ENCODE results near the gene ADAMTS17. TPM values are rescaled to one million over a fixed set of nuclear protein-coding genes. Genes with fewer than 3 reads are reported as not detected.

Gene ADAMTS17
- total RNA-seq, 1 donor from 2014 or later, result 1.4 TPM

GRCh38 chr15:100113351-100114080, 228.3 kb downstream of the ADAMTS17 start:
- intact Hi-C loops (cut with DNase I), result loop anchor here (2.0 to 5.0 kb wide), 4 partner anchors 53 to 131 kb away; no protein-coding TSS in a partner anchor
- ATAC-seq (peak; percentile 20), DNase-seq (ENCODE audit: missing footprints) (no peak)

- DNase-seq (ENCODE audit: missing footprints), result no peak
- intact Hi-C loops (cut with DNase I), result loop anchor here (5.0 kb wide), 3 partner anchors 70 to 130 kb away; no protein-coding TSS in a partner anchor
- ATAC-seq, result no peak
Measured at GRCh38 chr15:100112636-100113305, 229.0 kb downstream of the ADAMTS17 start.

GRCh38 chr15:100112061-100112420, 229.7 kb downstream of the ADAMTS17 start:
- intact Hi-C loops (cut with DNase I), result loop anchor here (5.0 kb wide), 3 partner anchors 70 to 130 kb away; no protein-coding TSS in a partner anchor
- ATAC-seq, result no peak
- no peak for DNase-seq (ENCODE audit: missing footprints)

- ATAC-seq, result peak; percentile 66
- intact Hi-C loops (cut with DNase I), result loop anchor here (5.0 kb wide), 3 partner anchors 69 to 129 kb away; no protein-coding TSS in a partner anchor
- peak; percentile 72 for DNase-seq (ENCODE audit: missing footprints)
Measured at GRCh38 chr15:100111125-100112060, 230.4 kb downstream of the ADAMTS17 start.

- DNase-seq (ENCODE audit: missing footprints) (no peak), ATAC-seq (no peak)
- intact Hi-C loops (cut with DNase I), result loop anchor here (5.0 kb wide), 3 partner anchors 67 to 127 kb away; no protein-coding TSS in a partner anchor
Measured at GRCh38 chr15:100109486-100110035, 232.2 kb downstream of the ADAMTS17 start.

- ATAC-seq (no peak), DNase-seq (ENCODE audit: missing footprints) (no peak)
- intact Hi-C loops (cut with DNase I), result no loop called here
Measured at GRCh38 chr15:100108846-100109245, 232.9 kb downstream of the ADAMTS17 start.

- no peak for ATAC-seq
Measured at GRCh38 chr15:100108346-100108745, 233.4 kb downstream of the ADAMTS17 start.

GRCh38 chr15:100107606-100108225, 234.1 kb downstream of the ADAMTS17 start:
- no peak for ATAC-seq
- intact Hi-C loops (cut with DNase I), result no loop called here
- DNase-seq (ENCODE audit: missing footprints), result no peak

More at GRCh38 chr15:100108346-100108745, 233.4 kb downstream of the ADAMTS17 start:
- intact Hi-C loops (cut with DNase I), result no loop called here
- DNase-seq (ENCODE audit: missing footprints), result no peak

- intact Hi-C loops (cut with DNase I), result no loop called here
- ATAC-seq, result no peak
- no peak for DNase-seq (ENCODE audit: missing footprints)
Measured at GRCh38 chr15:100107151-100107550, 234.6 kb downstream of the ADAMTS17 start.

- ATAC-seq (no peak), DNase-seq (ENCODE audit: missing footprints) (no peak)
- intact Hi-C loops (cut with DNase I), result no loop called here
Measured at GRCh38 chr15:100106732-100107131, 235.0 kb downstream of the ADAMTS17 start.

GRCh38 chr15:100105101-100105500, 236.7 kb downstream of the ADAMTS17 start:
- ATAC-seq (no peak), DNase-seq (ENCODE audit: missing footprints) (no peak)
- intact Hi-C loops (cut with DNase I), result no loop called here

- DNase-seq (ENCODE audit: missing footprints) (no peak), ATAC-seq (no peak)
- intact Hi-C loops (cut with DNase I), result no loop called here
Measured at GRCh38 chr15:100104245-100104644, 237.5 kb downstream of the ADAMTS17 start.

- no peak for DNase-seq (ENCODE audit: missing footprints)
- intact Hi-C loops (cut with DNase I), result no loop called here
- ATAC-seq, result no peak
Measured at GRCh38 chr15:100103828-100104227, 237.9 kb downstream of the ADAMTS17 start.

- ATAC-seq (peak; percentile 93), DNase-seq (ENCODE audit: missing footprints) (no peak)
- intact Hi-C loops (cut with DNase I), result no loop called here
Measured at GRCh38 chr15:100101426-100102089, 240.2 kb downstream of the ADAMTS17 start.

GRCh38 chr15:100100926-100101325, 240.8 kb downstream of the ADAMTS17 start:
- no peak for ATAC-seq
- DNase-seq (ENCODE audit: missing footprints), result no peak
- intact Hi-C loops (cut with DNase I), result no loop called here

GRCh38 chr15:100099976-100100375, 241.8 kb downstream of the ADAMTS17 start:
- DNase-seq (ENCODE audit: missing footprints), result no peak
- intact Hi-C loops (cut with DNase I), result no loop called here
- no peak for ATAC-seq

- intact Hi-C loops (cut with DNase I), result no loop called here
- DNase-seq (ENCODE audit: missing footprints), result no peak
- ATAC-seq, result no peak
Measured at GRCh38 chr15:100098705-100099104, 243.1 kb downstream of the ADAMTS17 start.
